Glutamatergic neuron (in vitro differentiated cells): ENCODE results near the gene MGAT5B. TPM values are rescaled to one million over a fixed set of nuclear protein-coding genes. Genes with fewer than 3 reads are reported as not detected.

Source experiments
- DNase-seq: peaks from one replicate; pipeline ENCODE4 v3.0.0; 2022
- H3K27ac Mint-ChIP-seq: one replicate; pipeline ENCODE4 v1.8.0; 2020; ENCODE audit warnings: mild to moderate bottlenecking, mixed read lengths, inconsistent platforms; ENCODE audit not compliant: unreplicated experiment
- H3K27me3 Mint-ChIP-seq: one replicate; pipeline ENCODE4 v1.8.0; 2020; ENCODE audit warnings: mild to moderate bottlenecking, moderate library complexity, mixed read lengths, inconsistent platforms; ENCODE audit not compliant: unreplicated experiment
- H3K36me3 Mint-ChIP-seq: one replicate; pipeline ENCODE4 v1.8.0; 2020; ENCODE audit warnings: mild to moderate bottlenecking, mixed read lengths, inconsistent platforms; ENCODE audit not compliant: unreplicated experiment
- H3K4me1 Mint-ChIP-seq: one replicate; pipeline ENCODE4 v1.8.0; 2020; ENCODE audit warnings: mild to moderate bottlenecking, low read depth, mixed read lengths, inconsistent platforms; ENCODE audit not compliant: unreplicated experiment
- H3K4me3 Mint-ChIP-seq: one replicate; pipeline ENCODE4 v1.8.0; 2020; ENCODE audit warnings: mild to moderate bottlenecking, mixed read lengths, inconsistent platforms; ENCODE audit not compliant: unreplicated experiment
- H3K9me3 Mint-ChIP-seq: one replicate; pipeline ENCODE4 v1.8.0; 2020; ENCODE audit warnings: mild to moderate bottlenecking, moderate library complexity, mixed read lengths, inconsistent platforms; ENCODE audit not compliant: unreplicated experiment
- total RNA-seq: library from RNA; stranded (reverse); fragmentation: NEBNext Ultra II Directional; extraction: Animal tissue kit (Norgen Biotek cat#: 25700); gene quantifications from one replicate; pipeline ENCODE4 v1.2.1, GENCODE V29; 2021; ENCODE audit not compliant: unreplicated experiment
- TF ChIP-seq, protein P1 (sequence below): fragments of 200-600 bp; sonication (generic); IDR thresholded peaks from one replicate; pipeline ENCODE4 v1.5.0; 2021; ENCODE audit not compliant: partially characterized antibody, unreplicated experiment

Gene MGAT5B
- total RNA-seq, 1 donor from 2014 or later = 22.9 TPM

DNA sequence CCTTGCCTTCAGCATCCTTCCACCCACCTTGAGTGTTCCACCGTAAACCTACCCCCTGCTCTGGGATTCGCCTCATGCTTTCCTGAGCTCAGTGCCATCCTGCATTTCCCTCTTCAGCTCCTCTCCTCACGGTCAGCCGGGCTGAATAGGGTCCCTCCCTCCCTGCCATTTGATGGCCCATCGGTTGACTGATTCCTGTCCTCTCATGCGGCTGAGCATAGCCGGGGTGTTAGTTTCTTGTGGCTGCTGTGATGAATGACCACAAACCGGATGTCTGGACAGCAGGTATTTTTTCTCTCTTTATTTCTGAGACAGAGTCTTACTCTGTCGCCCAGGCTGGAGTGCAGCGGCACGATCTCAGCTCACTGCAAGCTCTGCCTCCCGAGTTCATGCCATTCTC, 44.1 kb upstream of the MGAT5B start:
- no peak overlapping the region for H3K27ac Mint-ChIP-seq
- peaks cover 6% of the 10 kb centered on the region for H3K4me1 Mint-ChIP-seq
- TF ChIP-seq, protein P1, sequence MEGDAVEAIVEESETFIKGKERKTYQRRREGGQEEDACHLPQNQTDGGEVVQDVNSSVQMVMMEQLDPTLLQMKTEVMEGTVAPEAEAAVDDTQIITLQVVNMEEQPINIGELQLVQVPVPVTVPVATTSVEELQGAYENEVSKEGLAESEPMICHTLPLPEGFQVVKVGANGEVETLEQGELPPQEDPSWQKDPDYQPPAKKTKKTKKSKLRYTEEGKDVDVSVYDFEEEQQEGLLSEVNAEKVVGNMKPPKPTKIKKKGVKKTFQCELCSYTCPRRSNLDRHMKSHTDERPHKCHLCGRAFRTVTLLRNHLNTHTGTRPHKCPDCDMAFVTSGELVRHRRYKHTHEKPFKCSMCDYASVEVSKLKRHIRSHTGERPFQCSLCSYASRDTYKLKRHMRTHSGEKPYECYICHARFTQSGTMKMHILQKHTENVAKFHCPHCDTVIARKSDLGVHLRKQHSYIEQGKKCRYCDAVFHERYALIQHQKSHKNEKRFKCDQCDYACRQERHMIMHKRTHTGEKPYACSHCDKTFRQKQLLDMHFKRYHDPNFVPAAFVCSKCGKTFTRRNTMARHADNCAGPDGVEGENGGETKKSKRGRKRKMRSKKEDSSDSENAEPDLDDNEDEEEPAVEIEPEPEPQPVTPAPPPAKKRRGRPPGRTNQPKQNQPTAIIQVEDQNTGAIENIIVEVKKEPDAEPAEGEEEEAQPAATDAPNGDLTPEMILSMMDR = no peak
- H3K36me3 Mint-ChIP-seq = no peaks in the 10 kb centered on the region
- H3K9me3 Mint-ChIP-seq = peaks cover 2% of the 10 kb centered on the region
- no peak overlapping the region for H3K4me3 Mint-ChIP-seq
- no peaks in the 10 kb centered on the region for H3K27me3 Mint-ChIP-seq
- no peak for DNase-seq

DNA sequence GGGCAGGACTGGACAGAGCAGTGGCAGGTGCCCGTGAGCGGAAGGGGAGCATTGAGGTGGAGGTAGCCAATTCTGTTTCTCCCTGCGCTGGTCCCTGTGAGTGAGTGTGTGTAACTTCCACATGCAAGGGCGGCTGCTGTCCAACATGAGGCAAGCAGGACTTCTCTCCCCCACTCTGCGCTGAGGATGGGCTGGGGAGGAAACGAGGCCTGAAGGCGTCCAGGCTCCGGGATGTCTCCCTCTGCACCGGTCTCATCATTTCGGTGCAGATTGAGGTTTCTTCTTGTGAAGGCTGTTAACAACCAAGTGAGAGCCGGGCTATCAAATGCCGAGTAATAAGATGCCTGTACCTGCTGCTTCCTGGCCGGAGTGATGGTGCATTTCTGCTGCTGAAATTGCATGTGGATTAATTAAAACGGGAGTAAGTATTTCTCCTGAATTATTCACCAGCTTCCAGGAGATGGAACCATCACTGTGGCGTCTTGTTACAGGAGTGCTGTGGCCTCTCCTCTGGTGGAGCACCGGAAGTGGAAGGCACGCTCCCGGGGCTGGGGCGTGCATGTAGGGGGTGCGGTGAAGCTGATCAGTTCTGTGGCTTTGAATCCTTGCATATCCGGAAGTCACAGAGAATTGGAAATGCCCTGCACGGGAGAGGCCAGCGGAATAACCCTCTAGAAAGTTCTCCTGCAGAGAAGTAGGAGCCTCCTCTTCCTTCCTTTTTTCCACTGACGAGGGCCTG, 41.7 kb upstream of the MGAT5B start:
- Mint-ChIP-seq H3K27me3 (no peaks in the 10 kb centered on the region), H3K9me3 (peaks cover 2% of the 10 kb centered on the region), H3K4me3 (no peak overlapping the region), H3K27ac (no peak overlapping the region), H3K36me3 (no peaks in the 10 kb centered on the region), H3K4me1 (no peaks in the 10 kb centered on the region)
- no peak for DNase-seq
- TF ChIP-seq, protein P1 = no peak

DNA sequence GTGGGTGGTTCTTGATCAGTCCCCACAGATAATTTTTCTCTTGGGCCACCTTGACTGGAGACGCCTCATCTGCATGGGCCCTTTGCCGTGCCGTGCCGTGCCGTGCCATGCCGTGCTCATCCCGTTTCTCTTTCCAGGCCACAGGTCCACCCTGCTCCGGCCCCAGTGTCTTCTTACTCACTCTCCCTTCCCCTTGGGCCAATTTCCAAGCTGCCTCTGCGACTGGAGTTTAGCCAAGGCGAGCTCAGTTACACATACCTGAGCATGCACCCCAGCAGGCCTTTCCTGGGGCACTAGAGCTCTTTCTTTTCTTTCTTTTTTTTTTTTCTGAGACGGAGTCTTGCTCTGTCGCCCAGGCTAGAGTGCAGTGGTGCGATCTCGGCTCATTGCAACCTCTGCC, 40.5 kb upstream of the MGAT5B start:
- H3K36me3 Mint-ChIP-seq = no peaks in the 10 kb centered on the region
- no peaks in the 10 kb centered on the region for H3K27me3 Mint-ChIP-seq
- no peak overlapping the region for H3K4me3 Mint-ChIP-seq
- no peaks in the 10 kb centered on the region for H3K4me1 Mint-ChIP-seq
- TF ChIP-seq, protein P1 = no peak
- H3K27ac Mint-ChIP-seq = no peak overlapping the region
- DNase-seq = no peak
- peaks cover 2% of the 10 kb centered on the region for H3K9me3 Mint-ChIP-seq

DNA sequence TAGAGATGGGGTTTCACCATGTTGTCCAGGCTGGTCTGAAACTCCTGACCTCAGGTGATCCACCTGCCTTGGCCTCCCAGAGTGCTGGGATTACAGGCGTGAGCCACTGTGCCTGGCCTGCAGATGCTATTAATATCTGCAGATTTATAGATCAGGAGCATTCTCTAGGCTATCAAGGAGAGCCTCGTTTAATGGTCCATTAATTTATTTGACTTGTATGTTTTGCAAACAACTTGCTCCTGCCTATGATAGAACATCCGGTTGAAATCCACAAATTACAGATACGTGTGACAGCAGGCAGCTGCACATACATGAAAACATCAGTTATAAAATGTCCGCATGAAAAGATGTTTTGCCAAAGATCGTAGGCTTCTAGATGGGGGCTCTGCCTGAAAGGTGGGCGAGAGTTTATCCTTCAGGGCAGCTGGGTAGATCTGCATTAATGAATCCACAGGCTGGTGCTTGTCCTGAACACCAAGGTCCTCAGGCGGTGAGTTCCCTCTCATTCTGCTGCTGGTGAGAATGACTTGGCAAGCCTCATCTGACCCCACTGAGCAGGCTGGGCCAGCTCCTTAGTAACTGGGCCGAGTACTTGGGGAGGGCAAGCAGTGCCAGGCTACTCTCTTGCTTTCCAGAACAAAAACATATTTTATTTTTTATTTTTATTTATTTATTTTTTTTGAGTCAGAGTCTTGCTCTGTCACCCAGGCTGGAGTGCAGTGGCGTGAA, 37.1 kb upstream of the MGAT5B start:
- Mint-ChIP-seq H3K9me3 (no peaks in the 10 kb centered on the region), H3K4me1 (no peaks in the 10 kb centered on the region), H3K4me3 (no peak overlapping the region), H3K27ac (no peak overlapping the region), H3K27me3 (no peaks in the 10 kb centered on the region), H3K36me3 (no peaks in the 10 kb centered on the region)
- DNase-seq = no peak
- TF ChIP-seq, protein P1 = no peak

DNA sequence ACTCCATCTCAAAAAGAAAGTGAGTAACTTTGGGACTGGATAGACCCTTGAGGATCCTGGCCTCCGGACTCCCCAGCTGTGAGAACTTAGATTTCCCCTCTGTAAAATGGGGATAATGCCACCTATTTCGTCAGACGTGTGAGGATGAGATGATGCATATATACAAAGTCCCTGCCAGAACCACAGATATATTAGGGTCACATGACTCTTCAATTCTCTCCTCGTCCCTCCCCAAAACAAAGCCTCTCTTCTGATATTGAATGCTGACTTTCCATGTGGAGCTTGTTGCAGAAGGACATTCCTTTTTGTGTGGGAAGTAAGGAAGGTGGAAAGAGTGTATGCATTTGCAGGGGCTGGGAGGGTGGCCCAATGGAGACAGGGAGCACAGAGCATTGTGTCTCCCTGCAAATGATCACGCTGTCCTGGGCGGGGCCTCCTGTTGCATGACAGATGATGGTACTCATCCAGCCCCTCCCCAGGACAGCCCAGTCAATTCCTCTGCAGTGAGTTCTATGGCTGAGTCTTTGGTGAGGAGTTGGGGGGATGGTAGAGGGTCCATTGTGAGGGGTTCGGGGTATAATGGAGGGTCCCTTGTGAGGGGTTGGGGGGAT, 35.1 kb upstream of the MGAT5B start:
- no peaks in the 10 kb centered on the region for H3K9me3 Mint-ChIP-seq
- no peak overlapping the region for H3K4me3 Mint-ChIP-seq
- no peak for DNase-seq
- no peaks in the 10 kb centered on the region for H3K27me3 Mint-ChIP-seq
- TF ChIP-seq, protein P1 = no peak
- no peaks in the 10 kb centered on the region for H3K4me1 Mint-ChIP-seq
- H3K27ac Mint-ChIP-seq = no peak overlapping the region
- H3K36me3 Mint-ChIP-seq = no peaks in the 10 kb centered on the region
